AG09319 (cell line): ENCODE results near the gene RYR2.

Experiments used
- DNase-seq: peaks from one replicate; pipeline ENCODE4 v3.0.0-alpha.2; 2010; ENCODE audit warnings: low read depth; ENCODE audit errors: extremely low read depth
- TF ChIP-seq, protein P1 (sequence below): IDR thresholded peaks from 2 replicates; pipeline ENCODE4 v1.5.1; 2011; ENCODE audit warnings: low read depth, mild to moderate bottlenecking, inconsistent platforms, low read length, moderate library complexity

Gene RYR2

DNA sequence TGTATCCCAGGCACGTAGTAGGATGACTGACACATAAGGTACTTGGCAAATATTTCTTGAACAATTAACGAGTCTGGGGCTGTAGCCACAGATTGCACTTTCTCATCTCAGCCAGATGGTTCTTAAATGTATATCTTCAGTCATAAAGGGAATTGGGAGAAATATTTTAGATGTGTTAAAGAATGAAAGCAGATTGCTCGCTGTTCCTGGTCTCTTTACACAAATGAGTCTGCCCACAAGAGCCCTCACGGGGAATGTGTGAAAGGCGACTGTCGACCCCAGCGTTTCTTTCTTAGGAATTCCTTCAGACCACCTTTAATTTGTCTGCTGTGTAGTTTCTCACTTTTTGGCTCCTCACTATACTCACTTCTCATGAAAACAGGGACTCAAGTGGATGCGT is 38.5 kb upstream of the RYR2 start:
- TF ChIP-seq, protein P1, sequence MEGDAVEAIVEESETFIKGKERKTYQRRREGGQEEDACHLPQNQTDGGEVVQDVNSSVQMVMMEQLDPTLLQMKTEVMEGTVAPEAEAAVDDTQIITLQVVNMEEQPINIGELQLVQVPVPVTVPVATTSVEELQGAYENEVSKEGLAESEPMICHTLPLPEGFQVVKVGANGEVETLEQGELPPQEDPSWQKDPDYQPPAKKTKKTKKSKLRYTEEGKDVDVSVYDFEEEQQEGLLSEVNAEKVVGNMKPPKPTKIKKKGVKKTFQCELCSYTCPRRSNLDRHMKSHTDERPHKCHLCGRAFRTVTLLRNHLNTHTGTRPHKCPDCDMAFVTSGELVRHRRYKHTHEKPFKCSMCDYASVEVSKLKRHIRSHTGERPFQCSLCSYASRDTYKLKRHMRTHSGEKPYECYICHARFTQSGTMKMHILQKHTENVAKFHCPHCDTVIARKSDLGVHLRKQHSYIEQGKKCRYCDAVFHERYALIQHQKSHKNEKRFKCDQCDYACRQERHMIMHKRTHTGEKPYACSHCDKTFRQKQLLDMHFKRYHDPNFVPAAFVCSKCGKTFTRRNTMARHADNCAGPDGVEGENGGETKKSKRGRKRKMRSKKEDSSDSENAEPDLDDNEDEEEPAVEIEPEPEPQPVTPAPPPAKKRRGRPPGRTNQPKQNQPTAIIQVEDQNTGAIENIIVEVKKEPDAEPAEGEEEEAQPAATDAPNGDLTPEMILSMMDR = no peak
- no peak for DNase-seq

DNA sequence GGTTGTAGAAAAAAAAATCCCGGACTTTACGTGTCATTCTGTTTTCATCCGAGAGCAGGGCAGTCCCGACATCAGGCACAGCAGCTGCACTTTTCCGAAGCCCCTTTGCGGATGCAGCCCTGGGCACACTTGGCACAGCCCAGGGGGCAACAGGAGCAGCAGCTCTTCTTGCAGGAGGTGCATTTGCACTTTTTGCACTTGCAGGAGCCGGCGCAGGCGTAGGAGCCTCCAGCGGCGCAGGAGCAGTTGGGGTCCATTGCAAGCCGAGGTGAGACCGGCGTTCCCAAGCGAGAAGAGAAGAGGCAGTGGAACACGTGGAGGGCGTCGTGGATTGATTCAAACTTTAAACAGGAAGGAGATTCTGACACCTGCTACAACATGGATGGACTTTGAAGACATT is 37.9 kb upstream of the RYR2 start, which contains the start of gene MT1HL1:
Gene MT1HL1 (minus strand): TSS at position 326 of the 400 bp plus-strand sequence. CDS start 69 bp downstream, at position 257.
- TF ChIP-seq, protein P1 = no peak
- DNase-seq = no peak

GRCh38 chr1:237005674-237006073 is 36.3 kb upstream of the RYR2 start:
- DNase-seq = no peak
- TF ChIP-seq, protein P1 = no peak

GRCh38 chr1:237007147-237007881 is 34.7 kb upstream of the RYR2 start:
- no peak for DNase-seq
- TF ChIP-seq, protein P1 = no peak

DNA sequence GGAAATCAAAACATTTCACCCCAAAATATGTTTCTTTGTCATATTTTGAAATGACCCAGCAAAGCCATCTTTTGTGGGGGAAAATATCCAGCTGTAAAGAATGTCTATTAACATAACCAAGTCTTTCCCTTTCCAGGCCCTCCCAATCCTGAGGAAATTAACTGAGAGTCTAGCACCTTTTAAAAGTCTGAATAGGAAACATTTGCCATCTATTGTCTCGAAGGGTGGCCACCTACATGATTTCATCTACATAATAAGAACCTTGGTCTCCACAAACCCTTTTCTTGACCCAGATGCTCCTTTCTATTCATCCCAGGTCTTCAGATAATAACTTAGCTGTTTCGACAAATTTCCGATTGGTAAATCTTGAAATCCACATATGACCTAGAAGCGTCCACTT is 32.4 kb upstream of the RYR2 start:
- DNase-seq = no peak
- TF ChIP-seq, protein P1 = no peak

DNA sequence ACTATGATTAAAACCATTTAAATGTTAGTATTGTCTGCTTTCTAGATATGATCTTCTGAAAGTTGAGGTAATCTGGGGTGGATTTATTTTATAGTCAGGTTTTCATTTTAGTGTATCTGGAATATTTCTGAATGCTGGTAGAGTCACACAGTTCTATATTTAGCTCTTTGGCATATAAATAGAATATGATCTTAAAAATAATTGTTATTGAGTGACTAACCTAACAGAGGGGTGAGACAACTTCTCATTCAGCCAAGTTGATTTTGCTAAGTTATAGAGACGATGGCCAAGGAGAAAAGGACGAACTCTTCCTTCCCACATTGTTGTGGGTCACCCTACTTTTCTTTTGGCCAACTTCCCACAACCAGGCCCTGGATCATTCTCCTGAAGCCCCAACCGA is 30.6 kb upstream of the RYR2 start:
- no peak for DNase-seq
- TF ChIP-seq, protein P1 = no peak

- no peak for DNase-seq
- TF ChIP-seq, protein P1 = no peak
Measured at GRCh38 chr1:237012361-237012760, 29.6 kb upstream of the RYR2 start.
